Right lobe of liver (tissue), 6 donors: ENCODE measurements around the gene TTLL4. TPM values are rescaled to one million over a fixed set of nuclear protein-coding genes. Genes with fewer than 3 reads are reported as not detected.

Experiments
- ATAC-seq, 4 donors: fragments of 200-7000 bp; cut with Tn5 transposase; one replicate each; pipeline ENCODE4 v1.9.1; 2020; ENCODE audit warnings: mild to moderate bottlenecking in 4 of 4, moderate library complexity in 4 of 4
- DNase-seq, 3 donors: peaks; one replicate each; pipeline ENCODE4 v3.0.0-alpha.2; 2020
- H3K27ac ChIP-seq, 3 donors: fragments of 200-600 bp; one replicate each; pipeline ENCODE4 v1.8.0; 2022
- H3K27me3 ChIP-seq, 2 donors: fragments of 200-600 bp; one replicate each; pipeline ENCODE4 v1.8.0; 2022
- H3K36me3 ChIP-seq, 4 donors: fragments of 200-600 bp; sonication (generic) in 1 of 4; one replicate each; pipeline versions ENCODE4 v1.5.1 to v1.8.0; 2017 to 2022; ENCODE audit warnings: control low read depth in 1 of 4
- H3K4me1 ChIP-seq, 4 donors: fragments of 200-600 bp; sonication (generic) in 1 of 4; one replicate each; pipeline versions ENCODE4 v1.5.1 to v1.8.0; 2017 to 2022; ENCODE audit warnings: control low read depth in 1 of 4
- H3K4me3 ChIP-seq, 3 donors: fragments of 200-600 bp; one replicate each; pipeline ENCODE4 v1.8.0; 2022
- H3K9me3 ChIP-seq, 4 donors: fragments of 200-600 bp; sonication (generic) in 1 of 4; one replicate each; pipeline versions ENCODE4 v1.5.1 to v1.8.0; 2017 to 2022; ENCODE audit warnings: control low read depth in 1 of 4
- CTCF ChIP-seq, 4 donors: fragments of 200-600 bp in 3 of 4; fragments of 450-650 bp in 1 of 4; IDR thresholded peaks; one replicate each; pipeline versions ENCODE4 v1.5.1 to v1.8.0; 2016 to 2022; ENCODE audit warnings: antibody characterized with exemption in 4 of 4, mild to moderate bottlenecking in 2 of 4
- POLR2A ChIP-seq: fragments of 450-650 bp; IDR thresholded peaks from one replicate; pipeline ENCODE4 v1.6.1; 2017; ENCODE audit warnings: antibody characterized with exemption, mild to moderate bottlenecking
- WGBS: methylation state at CpG from one replicate; pipeline ENCODE4 v1.1.6; 2018; ENCODE audit warnings: low coverage, low lambda C conversion rate; ENCODE audit not compliant: insufficient coverage; ENCODE audit errors: missing lambda C conversion rate; 5-methylcytosine and 5-hydroxymethylcytosine counted together
- intact Hi-C, 2 donors: fragments of 100-400 bp; cut with DNase I; formaldehyde crosslinking; loops; one replicate each; pipeline versions ENCODE4 v1.11.2 to v1.14.1; 2022
- total RNA-seq, 6 experiments: library from RNA; depleted of rRNA in 2 of 6; stranded (reverse); fragments of >200 nt in 2 of 6; fragmentation: NEBNext Ultra II Directional in 3 of 6; extraction: Animal tissue kit (Norgen Biotek cat#: 25700) in 3 of 6; gene quantifications; one replicate each; pipeline versions ENCODE4 v1.1.0 to v1.2.4, GENCODE V29; 2016 to 2023
- donor health status: DM: no; HTN: yes; CAD: no.
- donor health status: DM: no; HTN: no; CAD: no.
- donor health status: DM: no; HTN: no; CAD: no.
- donor health status: DM: no; HTN: yes; CAD: no.
- donor health status: DM: no; HTN: yes; CAD: no.

The TTLL4 gene
- total RNA-seq, 6 experiments from 2014 or later = 8.2 to 14.8 (median 11.6) TPM

- DNase-seq (no peak), ATAC-seq (no peak)
- WGBS = 85% methylated on average over 3 of the region's 3 CpGs
- Histone ChIP-seq H3K4me3 (no peak overlapping the region), H3K36me3 (no peaks in the 10 kb centered on the region), H3K4me1 (peaks cover 3 to 34% (median 18%) of the 10 kb centered on the region in 4 donors), H3K27me3 (no peaks in the 10 kb centered on the region), H3K27ac (no peak overlapping the region), H3K9me3 (peaks cover 0 to 9% (median 0%) of the 10 kb centered on the region in 4 donors)
- intact Hi-C loops = loop anchor here in 1 of 2 donors (10.0 kb wide), 1 partner anchor 125 kb away; the partner anchor contains the start of gene WNT6
- TF ChIP-seq CTCF (IDR thresholded peaks at IDR 0.05) (no peak), POLR2A (no peak)
These were observed 19.0 kb downstream of the TTLL4 start for GRCh38 chr2:218729640-218730039.

- DNase-seq (no peak), ATAC-seq (peak; percentile 35 to 68 (median 54))
- Histone ChIP-seq H3K4me1 (peaks cover 3 to 34% (median 18%) of the 10 kb centered on the region in 4 donors), H3K9me3 (no peaks in the 10 kb centered on the region), H3K27me3 (no peaks in the 10 kb centered on the region), H3K27ac (peak overlapping the region; percentile 73 to 85 (median 81)), H3K4me3 (no peak overlapping the region), H3K36me3 (no peaks in the 10 kb centered on the region)
- 54% methylated on average over 5 of the region's 5 CpGs for WGBS
- no peak for TF ChIP-seq CTCF (IDR thresholded peaks at IDR 0.05)
- no peak for TF ChIP-seq POLR2A
- intact Hi-C loops = no loop called here
These were observed 21.6 kb downstream of the TTLL4 start for GRCh38 chr2:218732052-218732760.

GRCh38 chr2:218732761-218733158 lies 22.1 kb downstream of the TTLL4 start:
- peaks cover 3 to 34% (median 18%) of the 10 kb centered on the region in 4 donors for H3K4me1 ChIP-seq
- H3K27me3 ChIP-seq = no peaks in the 10 kb centered on the region
- H3K9me3 ChIP-seq = no peaks in the 10 kb centered on the region
- TF ChIP-seq CTCF (IDR thresholded peaks at IDR 0.05) = no peak
- TF ChIP-seq POLR2A = no peak
- 30% methylated on average over 2 of the region's 2 CpGs for WGBS
- no peak for DNase-seq
- intact Hi-C loops = no loop called here
- H3K4me3 ChIP-seq = no peak overlapping the region
- peak in 3 of 4 donors; percentile 10 to 21 (median 10) for ATAC-seq
- peak overlapping the region; percentile 73 to 85 (median 81) for H3K27ac ChIP-seq
- no peaks in the 10 kb centered on the region for H3K36me3 ChIP-seq

GRCh38 chr2:218733171-218734021 lies 22.8 kb downstream of the TTLL4 start:
- WGBS = 66% methylated on average over 5 of the region's 6 CpGs
- intact Hi-C loops = no loop called here
- peak overlapping the region; percentile 73 to 85 (median 81) for H3K27ac ChIP-seq
- peak; percentile 45 for TF ChIP-seq POLR2A
- no peak for TF ChIP-seq CTCF (IDR thresholded peaks at IDR 0.05)
- no peaks in the 10 kb centered on the region for H3K9me3 ChIP-seq
- H3K27me3 ChIP-seq = no peaks in the 10 kb centered on the region
- peak; percentile 61 to 72 (median 69) for DNase-seq
- H3K4me1 ChIP-seq = peaks cover 3 to 34% (median 18%) of the 10 kb centered on the region in 4 donors
- no peak overlapping the region for H3K4me3 ChIP-seq
- ATAC-seq = peak; percentile 78 to 92 (median 82)
- H3K36me3 ChIP-seq = peaks cover 0 to 5% (median 2%) of the 10 kb centered on the region in 4 donors
